Suppressor macrophage treated with lipopolysaccharide for 1 hour (primary cell): ENCODE results near the gene TMEM203.
A peak's percentile ranks its signal among the peaks of the same experiment; 100 is the strongest.

Experiments
- DNase-seq, 3 donors: peaks; one replicate each; pipeline ENCODE4 v3.0.0-alpha.2; 2020 to 2022

The TMEM203 gene

GRCh38 chr9:137217276-137218211 lies 12.1 kb upstream of the TMEM203 start:
- peak in 1 of 3 donors; percentile 32 for DNase-seq

GRCh38 chr9:137216188-137216965 lies 10.9 kb upstream of the TMEM203 start:
- no peak for DNase-seq

DNA sequence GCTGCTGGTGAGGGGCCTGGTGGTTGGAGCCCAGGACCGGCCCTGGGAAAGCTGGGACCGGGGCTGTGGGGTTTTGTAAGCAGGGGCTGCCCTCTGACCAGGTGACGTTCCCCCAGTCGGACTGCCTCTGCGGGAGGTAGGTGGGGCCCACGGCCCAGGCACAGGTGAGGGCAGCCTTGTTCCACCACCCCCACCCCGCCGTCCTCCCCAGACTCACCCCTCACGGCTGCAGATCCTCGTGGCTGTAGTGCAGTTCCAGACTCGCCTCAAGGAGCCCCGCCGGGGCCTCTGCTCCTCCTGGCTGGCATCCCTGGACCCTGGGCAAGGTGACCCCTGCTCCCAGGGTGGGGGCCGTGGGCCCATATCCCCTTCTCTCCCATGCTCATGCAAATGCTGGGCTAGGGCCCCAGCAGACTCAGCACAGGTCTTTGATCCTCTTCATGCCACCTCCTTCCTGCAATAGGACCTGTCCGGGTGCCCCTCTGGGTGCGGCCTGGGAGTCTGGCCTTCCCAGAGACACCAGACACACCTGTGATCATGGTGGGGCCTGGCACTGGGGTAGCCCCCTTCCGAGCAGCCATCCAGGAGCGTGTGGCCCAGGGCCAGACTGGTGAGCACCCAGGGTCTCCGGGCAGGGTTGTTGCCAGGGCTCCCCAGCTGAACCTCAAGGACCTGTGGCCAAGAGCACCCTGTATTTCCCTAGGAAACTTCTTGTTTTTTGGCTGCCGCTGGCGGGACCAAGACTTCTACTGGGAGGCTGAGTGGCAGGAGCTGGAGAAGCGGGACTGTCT lies 9.9 kb upstream of the TMEM203 start:
- DNase-seq: no peak

DNA sequence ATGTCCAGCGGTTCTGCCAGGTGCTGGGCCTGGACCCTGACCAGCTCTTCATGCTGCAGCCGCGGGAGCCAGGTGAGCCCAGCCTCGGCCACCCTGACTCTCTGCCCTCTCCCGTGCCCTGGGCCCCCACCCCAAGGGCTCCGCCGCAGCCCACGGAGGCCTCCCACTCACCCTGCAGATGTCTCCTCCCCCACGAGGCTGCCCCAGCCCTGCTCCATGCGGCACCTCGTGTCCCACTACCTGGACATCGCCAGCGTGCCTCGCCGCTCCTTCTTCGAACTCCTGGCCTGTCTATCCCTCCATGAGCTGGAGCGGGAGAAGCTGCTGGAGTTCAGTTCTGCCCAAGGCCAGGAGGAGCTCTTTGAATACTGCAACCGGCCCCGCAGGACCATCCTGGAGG lies 9.2 kb upstream of the TMEM203 start:
- no peak for DNase-seq

DNA sequence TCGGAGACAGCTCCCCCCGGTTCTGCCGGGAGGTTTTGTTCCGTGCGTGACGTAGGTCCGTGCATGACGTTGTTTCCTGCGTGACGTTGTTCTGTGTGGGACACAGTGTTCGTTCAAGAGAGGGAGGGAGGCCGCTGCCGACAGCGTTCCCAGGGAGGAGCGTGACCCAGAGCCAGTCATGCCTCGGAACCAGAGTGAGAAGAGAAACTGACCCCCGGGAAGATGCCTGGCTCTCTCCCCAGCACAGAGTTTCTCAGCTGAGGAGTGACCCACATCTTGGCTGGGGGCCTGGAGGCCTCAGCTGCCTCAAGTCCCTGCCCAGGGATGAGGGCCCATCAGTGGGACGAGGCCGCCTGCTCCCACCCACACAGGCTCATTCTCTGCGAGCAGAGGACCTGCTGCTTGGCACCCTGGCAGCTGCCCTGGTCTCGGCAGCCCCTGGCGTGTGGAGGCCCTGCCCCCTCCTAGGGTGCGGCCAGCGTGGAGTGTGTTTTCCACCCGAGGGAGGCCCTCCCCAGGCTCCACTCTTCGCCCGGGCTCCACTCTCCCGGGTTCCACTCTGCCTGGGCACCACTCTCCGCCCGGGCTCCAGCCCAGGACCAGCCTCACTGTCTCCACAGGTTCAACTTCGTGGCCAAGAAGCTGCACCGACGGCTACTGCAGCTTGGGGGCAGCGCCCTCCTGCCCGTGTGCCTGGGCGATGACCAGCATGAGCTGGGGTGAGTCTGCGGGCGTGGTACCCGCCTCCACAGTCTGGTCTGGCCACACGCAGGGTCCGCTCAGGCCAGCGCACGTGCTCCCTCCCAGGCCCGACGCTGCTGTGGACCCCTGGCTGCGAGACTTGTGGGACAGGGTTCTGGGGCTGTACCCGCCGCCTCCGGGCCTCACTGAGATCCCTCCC lies 8.0 kb upstream of the TMEM203 start:
- no peak for DNase-seq

- no peak for DNase-seq
Observed at GRCh38 chr9:137212520-137212919, 7.1 kb upstream of the TMEM203 start.

DNA sequence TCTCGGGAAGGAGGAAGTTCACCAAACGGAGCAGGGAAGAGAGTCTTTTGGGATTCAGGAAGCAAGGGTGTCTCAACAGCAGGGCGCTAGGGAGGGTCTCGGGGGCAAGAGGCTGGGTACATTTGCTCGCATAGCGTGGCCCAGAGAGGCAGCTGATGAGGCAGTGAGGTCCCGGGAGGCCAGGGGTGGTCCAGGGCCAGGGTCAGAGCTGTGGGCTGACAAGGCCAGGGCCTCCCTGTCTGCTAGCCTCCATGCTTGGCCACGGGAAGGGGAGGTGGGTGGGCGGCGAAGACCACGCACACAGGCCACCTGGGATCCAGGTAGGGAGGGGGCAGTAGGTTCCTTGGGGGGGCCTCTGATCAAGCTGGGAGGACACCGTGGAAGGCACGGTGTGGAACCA lies 6.1 kb upstream of the TMEM203 start:
- DNase-seq: no peak

- DNase-seq: no peak
Observed at GRCh38 chr9:137206602-137207001, 1.2 kb upstream of the TMEM203 start.

DNA sequence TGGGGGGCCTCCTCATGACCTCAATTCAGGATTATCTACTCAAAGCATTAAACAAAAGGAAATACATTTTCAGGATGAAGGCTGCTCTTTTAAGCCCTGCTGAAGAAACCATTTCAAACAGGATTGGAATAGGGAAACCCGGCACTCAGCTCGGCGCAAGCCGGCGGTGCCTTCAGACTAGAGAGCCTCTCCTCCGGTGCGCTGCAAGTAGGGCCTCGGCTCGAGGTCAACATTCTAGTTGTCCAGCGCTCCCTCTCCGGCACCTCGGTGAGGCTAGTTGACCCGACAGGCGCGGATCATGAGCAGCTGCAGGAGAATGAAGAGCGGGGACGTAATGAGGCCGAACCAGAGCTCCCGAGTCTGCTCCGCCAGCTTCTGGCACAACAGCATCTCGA lies 720 bp downstream of the TMEM203 start:
- DNase-seq: no peak

DNA sequence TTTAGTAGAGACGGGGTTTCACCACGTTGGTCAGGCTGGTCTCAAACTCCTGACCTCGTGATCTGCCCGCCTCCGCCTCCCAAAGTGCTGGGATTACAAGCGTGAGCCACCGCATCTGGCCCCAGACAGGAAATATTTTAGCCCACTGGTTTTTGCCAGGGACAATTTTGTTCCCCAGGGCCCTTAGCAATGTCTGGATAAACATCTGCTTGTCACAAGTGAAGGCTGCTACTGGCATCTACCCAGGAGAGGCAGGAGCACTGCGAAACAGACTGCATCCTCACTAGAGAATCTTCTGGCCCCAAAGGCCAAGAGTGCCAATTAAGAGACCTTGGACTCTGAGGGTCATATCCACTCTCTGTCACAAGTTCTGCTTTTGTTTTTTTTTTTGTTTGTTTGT lies 2.5 kb downstream of the TMEM203 start:
- no peak for DNase-seq

- DNase-seq: no peak
Observed at GRCh38 chr9:137201205-137201868, 4.1 kb downstream of the TMEM203 start.

GRCh38 chr9:137200311-137201204 lies 4.9 kb downstream of the TMEM203 start, which contains the start of gene TPRN:
Gene TPRN (minus strand): TSS chr9:137200741. CDS start chr9:137200711, 30 bp downstream.
- DNase-seq: peak; percentile 99 to 100 (median 99)

GRCh38 chr9:137199411-137200121 lies 5.9 kb downstream of the TMEM203 start:
- DNase-seq: peak in 1 of 3 donors; percentile 9

GRCh38 chr9:137198902-137199283 lies 6.6 kb downstream of the TMEM203 start:
- no peak for DNase-seq

DNA sequence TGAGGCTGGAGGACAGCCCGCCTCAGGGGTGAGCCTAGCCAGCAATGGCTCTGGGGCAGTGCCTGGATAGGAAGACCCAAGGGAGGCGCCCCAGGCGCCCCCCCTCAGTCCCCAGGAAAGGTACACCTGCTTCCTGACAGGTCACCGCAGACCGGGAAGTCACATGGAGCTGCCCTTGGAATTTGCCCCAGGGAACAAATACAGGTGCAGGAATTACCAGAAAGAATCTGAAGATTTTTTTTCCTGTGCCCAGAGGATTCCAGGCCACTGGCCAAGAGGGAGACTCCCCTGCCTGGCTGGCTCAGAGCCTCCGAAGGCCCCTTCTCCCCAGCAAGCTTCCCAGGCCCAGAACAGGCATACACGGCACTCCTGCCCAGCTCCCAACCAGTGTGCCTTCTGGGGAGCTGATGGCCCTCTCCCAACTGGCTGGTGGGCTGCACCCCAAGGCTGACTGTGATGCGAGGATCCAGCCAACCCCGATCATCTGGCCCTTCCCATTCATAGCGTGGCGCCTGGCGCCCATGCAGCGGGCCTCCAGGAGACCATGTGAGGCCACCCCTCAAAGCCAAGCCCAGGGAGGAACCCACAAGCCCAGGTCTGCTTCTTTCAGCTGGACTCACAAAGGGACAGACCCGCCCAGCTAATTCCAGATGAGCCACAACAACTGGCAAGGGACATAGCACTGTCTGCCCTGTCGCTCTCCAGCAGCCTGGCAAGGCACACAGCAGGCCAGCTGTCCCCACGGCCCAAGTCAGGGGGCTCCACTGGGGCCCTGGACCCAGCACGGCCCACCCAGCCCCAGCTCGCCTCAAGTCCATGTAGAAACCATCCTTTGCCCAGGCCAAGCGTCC lies 7.2 kb downstream of the TMEM203 start:
- no peak for DNase-seq

GRCh38 chr9:137195525-137196220 lies 9.8 kb downstream of the TMEM203 start:
- no peak for DNase-seq

GRCh38 chr9:137194909-137195308 lies 10.5 kb downstream of the TMEM203 start:
- no peak for DNase-seq

DNA sequence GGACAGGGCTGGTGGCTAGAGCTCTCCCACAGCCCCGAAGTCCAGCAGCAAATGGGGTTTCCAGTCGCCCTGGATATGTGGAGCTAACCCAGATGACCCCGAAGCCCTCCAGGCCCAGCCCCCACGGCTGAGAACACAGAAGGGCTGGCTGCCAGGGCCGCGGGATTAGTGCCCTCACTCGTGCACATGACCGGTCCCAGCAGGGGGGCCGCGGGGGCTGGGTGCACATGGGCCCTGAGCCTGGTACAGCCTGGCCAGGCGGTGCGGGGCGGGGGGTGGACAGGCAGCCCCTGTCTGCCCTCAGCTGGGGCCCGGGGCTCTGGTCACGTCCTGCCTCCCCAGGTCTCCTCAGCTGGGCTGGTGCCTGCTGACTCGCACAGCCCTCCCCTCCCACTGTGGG lies 11.1 kb downstream of the TMEM203 start:
- no peak for DNase-seq
